NCI-H146 treated with DMSO at 0.1 percent for 48 hours (cell line): ENCODE data around the gene CLDN19.
"Not testable (repeated sequence)": the region's sequence is repeated elsewhere in the genome, so short reads cannot be mapped to it uniquely, and the experiment has no call there.

Source experiments
- DNase-seq: peaks from one replicate; lab custom pipeline; 2025; ENCODE audit not compliant: unreplicated experiment; lab: John Stamatoyannopoulos, UW

Gene CLDN19

GRCh38 chr1:42740851-42741580 is 980 bp upstream of the CLDN19 start:
- DNase-seq, result no peak

DNA sequence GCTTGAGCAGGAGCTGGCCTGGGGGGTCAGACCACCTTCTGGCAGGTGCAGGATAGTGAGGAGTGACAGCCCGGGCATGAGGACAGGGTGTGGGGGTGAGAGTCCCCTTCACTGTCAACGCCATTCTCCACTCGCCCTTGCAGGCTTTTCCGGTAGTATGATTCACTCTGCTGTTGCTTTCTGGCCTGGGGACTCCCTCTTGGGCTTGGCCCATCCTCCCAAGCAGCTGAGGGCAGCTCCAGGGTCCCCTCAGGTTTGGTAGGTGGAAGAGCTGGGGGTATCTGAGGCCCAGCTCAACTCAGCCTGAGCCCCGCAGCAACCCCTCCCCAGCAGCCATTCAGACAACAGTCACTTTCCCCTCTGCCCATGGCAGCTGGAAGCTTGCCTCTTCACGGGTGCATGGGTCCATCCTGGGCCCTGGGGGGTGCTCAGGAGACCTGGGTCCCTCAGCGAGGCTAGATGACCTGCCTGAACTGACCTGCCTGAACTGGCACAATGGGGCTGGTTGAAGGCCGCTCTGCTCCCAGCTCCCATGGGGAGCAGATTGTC is 1.3 kb downstream of the CLDN19 start:
- DNase-seq, result no peak

- DNase-seq, result no peak
Observed at GRCh38 chr1:42737986-42738677, 1.9 kb downstream of the CLDN19 start.

GRCh38 chr1:42737257-42737656 is 2.8 kb downstream of the CLDN19 start:
- DNase-seq, result no peak

DNA sequence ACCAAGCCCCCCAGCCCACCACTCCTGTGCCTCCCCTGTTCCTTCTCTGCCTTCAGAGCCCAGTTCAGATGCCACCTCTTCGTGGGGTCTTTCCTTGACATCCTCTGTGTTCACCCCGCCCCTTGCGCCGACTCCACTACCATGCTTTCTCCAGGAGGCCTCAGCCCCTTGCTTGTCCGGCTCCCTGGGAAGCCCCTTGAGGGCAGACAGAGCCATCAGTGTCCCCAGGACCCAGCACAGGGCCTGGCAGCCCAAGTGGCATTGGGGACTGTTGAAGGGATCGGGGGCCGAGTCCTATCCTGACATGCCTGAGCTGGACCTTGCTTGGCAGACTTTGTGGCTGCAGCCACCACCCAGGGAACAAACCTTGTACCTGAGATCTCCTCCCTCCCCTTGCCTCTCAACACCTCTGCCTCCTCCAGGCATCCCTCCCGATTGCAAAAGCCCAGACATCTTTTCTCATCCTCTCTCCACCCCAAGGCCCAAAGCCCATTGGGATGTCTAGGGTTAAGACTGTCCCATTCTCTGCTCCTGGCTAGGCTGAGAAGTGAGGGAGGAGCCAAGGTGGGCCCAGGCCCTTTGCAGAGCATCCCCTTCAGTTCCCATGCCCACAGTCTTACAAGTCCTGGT is 3.4 kb downstream of the CLDN19 start:
- no peak for DNase-seq

- no peak for DNase-seq
Observed at GRCh38 chr1:42736152-42736551, 3.9 kb downstream of the CLDN19 start.

GRCh38 chr1:42735477-42736105 is 4.4 kb downstream of the CLDN19 start:
- DNase-seq, result no peak

DNA sequence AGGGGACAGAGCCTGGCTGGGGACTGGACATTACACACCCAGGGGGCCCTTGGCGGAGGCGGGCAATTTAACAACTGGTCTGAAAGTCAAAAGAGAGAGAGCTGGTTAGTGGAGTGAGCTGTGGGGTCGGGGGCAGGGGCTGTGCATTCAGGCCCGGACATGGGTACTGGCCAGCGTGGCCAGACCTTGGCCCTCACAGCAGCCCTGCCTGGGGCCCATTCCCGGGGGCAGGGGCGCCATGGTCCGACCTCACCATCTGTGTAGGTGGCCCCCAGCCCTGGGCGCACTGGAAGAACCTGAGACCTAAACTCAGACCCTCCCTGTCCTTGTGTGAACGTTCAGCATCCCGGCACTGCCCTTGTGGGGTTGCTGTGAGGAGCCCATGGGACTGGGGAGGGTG is 5.0 kb downstream of the CLDN19 start:
- no peak for DNase-seq

- no peak for DNase-seq
Observed at GRCh38 chr1:42734201-42735035, 5.6 kb downstream of the CLDN19 start.

DNA sequence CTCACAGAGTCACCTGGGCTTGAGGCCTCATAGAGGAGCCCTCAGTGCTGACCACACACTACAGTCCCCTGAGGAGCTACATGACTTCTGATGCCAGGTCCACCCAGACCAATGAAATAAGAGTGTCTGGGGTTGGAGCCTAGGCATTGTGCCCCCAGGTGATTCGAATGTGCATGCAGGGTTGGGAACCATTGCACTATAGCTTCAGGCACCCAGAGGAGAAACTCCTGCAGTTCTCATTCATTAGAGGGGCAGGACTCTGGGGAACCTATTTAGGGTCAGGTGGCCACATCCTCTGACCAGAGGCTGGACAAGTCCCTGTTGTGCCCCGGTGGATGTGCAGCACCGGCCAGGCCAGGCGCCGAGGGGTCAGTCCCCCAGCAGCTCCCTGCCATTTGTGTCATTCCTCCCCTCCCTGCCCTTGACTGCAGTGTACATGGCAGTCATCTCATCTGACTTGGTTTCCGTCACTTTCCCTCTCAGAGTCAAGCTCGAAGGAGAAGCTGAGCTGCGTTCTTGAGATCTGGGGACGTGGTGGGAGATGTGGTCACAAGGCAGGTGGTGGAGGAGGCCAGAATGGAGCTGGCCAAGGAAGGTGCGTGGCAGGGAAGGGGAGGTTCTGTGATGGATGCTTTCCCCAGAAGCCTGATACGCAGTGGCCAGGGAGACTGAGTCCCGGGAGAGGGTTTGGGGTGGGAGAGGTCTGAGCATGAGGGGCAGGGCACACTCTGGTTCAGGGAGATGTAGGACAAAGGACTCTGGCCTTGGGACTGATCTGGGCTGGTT is 6.4 kb downstream of the CLDN19 start:
- DNase-seq, result no peak

DNA sequence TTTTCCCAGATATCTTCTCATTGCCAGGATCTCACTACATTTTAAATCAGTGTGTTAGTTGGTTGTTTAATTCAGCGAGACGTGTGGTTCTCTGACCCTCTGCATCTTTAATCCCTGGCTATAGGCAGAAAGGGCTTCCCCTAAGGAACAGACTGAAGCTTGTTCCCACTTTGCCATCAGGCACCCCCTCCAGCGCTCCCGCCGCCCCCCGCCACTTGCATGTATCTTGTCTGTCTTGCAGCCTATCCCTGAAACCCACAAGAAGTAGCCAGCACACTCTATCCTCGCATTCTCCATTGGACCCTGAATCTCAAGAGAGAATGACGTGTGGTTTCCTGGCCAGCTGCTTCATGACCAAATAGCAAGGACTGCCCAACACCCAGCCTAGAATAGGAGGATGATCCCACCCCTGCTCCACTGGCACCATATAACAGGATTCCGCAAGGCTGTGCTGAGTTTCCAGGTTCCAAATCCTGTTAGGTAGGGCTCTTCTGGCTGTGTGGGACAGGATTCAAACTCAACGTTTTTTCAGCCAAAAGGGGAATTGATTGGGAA is 7.8 kb downstream of the CLDN19 start:
- DNase-seq, result no peak

GRCh38 chr1:42731585-42731984 is 8.5 kb downstream of the CLDN19 start:
- no peak for DNase-seq

GRCh38 chr1:42730988-42731387 is 9.0 kb downstream of the CLDN19 start:
- no peak for DNase-seq

GRCh38 chr1:42730002-42730401 is 10.0 kb downstream of the CLDN19 start:
- no peak for DNase-seq

DNA sequence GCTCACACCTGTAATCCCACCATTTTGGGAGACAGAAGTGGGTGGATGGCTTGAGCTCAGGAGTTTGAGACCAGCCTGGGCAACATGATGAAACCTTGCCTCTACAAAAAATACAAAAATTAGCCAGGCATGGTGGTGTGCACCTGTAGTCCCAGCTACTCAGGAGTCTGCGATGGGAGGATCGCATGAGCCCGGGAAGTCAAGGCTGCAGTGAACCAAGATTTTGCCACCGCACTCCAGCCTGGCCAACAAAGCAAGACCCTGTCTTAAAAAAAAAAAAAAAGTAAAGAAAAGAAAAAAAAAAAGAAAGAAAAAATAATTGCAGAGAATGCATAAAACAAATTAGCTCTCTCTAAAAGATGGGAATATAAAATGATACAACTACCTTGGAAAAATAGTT is 14.2 kb downstream of the CLDN19 start:
- not testable (repeated sequence) for DNase-seq

- no peak for DNase-seq
Observed at GRCh38 chr1:42723511-42723910, 16.5 kb downstream of the CLDN19 start.

GRCh38 chr1:42722403-42722802 is 17.6 kb downstream of the CLDN19 start:
- DNase-seq, result not testable (repeated sequence)

DNA sequence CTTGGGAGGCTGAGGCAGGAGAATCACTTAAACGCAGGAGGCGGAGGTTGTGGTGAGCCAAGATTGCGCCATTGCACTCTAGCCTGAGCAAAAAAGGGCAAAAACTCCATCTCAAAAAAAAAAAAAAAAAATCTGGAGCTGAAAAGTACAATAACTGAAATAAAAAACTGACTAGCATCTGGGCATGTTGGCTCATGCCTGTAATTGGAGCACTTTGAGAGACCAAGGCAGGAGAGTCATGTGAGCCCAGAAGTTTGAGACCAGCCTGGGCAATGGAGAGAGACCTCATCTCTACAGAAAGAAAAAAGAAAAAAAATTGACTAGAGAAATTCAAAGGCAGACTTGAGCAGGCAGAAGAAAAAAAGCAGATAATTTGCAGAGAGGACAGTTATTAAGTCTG is 18.1 kb downstream of the CLDN19 start:
- no peak for DNase-seq

DNA sequence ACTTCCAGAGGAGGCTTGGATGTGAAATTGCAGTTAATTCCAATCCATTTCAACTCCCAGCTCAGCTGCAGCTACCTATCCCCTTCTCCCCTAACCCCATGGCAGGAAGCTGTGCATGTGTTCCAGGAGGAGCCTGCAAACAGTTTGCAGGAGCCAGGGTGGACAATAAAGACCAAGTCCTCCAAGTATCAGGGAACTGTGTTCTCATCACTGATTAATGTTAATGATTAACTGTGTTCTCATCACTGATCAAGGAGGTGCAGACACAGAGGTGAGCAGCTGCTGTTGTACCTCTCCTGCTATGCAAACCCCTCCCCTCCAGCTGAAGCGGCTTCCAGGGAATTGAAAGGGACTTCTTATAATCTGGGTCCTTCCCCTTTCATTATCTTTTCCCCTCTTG is 19.2 kb downstream of the CLDN19 start:
- no peak for DNase-seq
